Activated T-helper 9 cell treated with anti-CD3 and anti-CD28 coated beads, Interleukin-2, amount 50 U/mL, for 16 hours (primary cell): ENCODE measurements around the gene COL17A1.

Source experiments
- DNase-seq: peaks from one replicate; pipeline ENCODE4 v3.0.0-alpha.2; 2020; ENCODE audit warnings: low read depth

Gene COL17A1

GRCh38 chr10:104032144-104032775, 53.4 kb downstream of the COL17A1 start:
- DNase-seq, result no peak

- no peak for DNase-seq
Measured at GRCh38 chr10:104031631-104032030, 54.0 kb downstream of the COL17A1 start.

- no peak for DNase-seq
Measured at GRCh38 chr10:104029521-104029860, 56.2 kb downstream of the COL17A1 start.

DNA sequence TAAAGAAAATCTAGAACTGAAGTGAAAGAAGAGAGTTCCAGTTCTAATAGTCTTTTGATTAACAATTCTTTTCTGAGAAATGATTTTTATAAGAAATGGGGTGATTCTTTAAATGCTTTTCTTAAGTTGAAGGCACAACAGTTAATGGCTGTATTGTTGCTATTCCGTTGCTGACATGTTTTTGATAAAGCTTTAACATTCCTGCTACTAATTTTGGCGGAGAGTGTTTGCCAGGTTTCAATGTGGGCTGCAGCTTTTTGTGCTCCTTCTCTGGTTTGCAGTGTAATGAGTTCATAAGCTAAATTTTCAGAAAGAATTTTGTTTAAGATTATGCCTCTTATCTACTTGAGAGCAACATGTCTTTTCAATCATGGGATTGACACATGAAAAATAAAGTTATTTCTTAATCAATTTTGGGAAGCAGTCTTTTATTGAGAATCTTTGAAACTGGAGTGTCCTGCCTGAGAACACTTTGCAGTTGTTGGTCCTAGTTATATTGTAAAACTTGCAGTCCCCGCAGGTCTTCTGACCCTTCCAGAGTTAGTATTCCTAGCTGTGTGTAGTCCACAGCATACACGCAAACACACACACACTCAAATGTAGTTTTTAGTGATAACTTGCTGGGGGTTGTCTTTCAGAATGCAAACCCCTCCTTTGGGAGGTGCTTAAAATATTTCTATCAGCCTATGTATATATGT, 56.7 kb downstream of the COL17A1 start:
- DNase-seq, result no peak

DNA sequence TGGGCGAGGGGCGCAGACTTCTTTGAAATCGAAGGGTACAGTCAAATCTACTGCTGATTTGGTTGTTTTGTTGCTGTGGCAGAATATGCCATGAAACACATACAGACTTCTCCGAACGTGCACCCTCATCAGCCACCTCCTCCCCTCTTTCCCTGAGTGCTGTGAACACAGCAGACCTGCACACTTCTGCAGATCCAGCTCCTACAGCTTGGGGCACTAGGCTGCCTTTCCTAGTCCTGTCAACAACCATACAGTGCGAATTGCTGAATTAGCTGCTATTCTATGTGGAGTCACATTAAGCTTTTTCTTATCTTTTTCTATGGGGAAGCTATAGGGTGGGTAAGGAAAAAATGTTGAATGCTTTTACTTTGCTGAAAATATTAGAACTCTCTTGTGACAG, 57.5 kb downstream of the COL17A1 start:
- DNase-seq, result no peak

GRCh38 chr10:104026762-104027161, 58.9 kb downstream of the COL17A1 start:
- DNase-seq, result no peak

GRCh38 chr10:104025524-104025923, 60.2 kb downstream of the COL17A1 start:
- no peak for DNase-seq

DNA sequence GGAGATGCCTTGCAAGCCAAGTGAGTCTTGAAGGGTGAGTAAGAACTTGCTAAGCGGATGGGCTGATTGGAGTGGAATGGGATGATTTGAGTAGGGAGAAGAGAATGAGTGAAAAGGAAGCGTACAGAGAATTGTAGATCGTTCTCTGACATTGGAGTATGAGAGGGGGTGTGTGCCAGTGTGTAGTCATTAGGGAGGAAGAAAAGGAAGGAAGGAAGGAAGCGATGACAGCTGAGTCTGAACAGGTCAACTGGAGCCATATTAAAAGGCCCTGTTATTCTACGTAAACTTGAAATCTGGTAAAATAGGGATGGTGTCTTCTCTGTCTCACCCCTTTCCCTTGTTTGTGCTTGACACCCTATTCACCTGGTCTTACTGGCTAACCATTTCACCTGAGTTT, 63.7 kb downstream of the COL17A1 start:
- DNase-seq, result no peak

- DNase-seq, result no peak
Measured at GRCh38 chr10:104021246-104021645, 64.4 kb downstream of the COL17A1 start.

DNA sequence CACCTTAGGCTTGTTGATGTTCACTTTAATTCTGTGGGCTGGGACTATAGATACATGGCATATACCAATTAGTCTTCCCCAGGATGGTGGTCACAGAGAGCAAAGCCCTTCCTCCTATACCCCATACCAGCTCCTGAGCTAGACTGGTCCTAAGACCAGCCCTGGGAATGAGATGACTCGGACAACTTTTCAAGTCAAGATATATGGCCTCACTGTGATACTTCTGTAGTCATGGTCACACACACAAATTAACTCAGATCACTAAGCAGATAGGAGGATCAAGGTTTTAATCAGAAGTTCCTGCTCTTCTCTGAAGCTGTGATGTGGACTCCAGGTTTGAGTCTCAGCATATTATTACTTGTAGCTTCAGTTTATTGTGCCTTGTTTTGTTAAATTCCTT, 65.7 kb downstream of the COL17A1 start:
- no peak for DNase-seq

DNA sequence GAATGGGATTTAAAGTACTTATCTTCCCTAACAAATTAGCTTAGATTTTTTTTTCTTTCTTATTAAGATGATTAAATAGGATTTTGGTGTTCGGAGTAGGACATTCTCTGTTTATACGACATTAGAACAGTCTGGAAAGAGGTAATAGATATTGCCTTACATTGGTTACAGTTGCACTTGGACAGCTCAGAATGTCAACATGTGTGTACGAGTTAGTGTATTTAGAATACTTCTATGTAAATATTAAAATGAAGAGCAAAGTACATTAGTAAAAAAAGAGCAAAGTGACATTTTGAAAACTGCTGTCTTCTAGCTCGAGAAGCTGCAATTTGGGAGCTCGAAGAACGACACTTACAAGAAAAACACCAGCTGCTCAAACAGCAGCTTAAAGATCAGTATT, 67.2 kb downstream of the COL17A1 start:
- no peak for DNase-seq

GRCh38 chr10:104016661-104017060, 69.0 kb downstream of the COL17A1 start:
- no peak for DNase-seq

DNA sequence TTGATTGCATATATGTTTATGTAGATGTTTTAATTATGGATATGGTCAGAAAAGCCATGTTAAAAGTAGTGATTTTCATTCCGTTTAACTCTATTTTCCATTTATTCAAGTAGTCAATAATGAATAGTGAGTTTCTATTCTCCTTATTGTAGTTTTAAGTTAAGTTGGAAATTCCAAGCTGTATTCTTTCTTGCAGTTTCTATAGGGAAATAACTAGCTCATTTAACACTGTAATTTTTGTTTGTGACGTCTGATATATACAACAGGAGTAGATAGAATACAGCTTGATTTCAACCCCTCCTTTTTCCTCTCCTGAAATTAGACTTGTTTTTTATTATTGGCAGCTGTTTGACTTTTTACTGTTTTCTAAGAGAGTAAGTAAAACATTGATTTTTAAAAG, 71.5 kb downstream of the COL17A1 start:
- DNase-seq, result no peak

DNA sequence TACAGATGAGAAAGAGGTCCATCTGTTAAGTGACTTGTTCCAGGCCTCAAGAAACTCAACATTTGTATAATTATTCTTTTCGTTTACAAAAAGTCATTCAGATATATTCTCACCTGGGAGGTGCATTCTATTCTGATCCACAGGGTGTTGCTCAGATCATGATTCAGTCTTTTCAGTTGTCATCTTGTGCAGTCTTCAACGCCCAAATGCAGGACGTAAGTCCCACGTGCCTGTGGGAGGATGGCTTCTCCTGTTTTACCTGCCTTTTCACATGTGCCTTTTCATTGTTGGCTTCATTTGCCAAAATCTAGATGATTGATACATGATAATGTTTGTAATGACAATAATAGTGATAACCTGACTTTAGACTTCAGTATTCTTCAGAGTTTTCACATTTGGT, 72.2 kb downstream of the COL17A1 start:
- no peak for DNase-seq

GRCh38 chr10:104011904-104012303, 73.8 kb downstream of the COL17A1 start:
- DNase-seq, result no peak

DNA sequence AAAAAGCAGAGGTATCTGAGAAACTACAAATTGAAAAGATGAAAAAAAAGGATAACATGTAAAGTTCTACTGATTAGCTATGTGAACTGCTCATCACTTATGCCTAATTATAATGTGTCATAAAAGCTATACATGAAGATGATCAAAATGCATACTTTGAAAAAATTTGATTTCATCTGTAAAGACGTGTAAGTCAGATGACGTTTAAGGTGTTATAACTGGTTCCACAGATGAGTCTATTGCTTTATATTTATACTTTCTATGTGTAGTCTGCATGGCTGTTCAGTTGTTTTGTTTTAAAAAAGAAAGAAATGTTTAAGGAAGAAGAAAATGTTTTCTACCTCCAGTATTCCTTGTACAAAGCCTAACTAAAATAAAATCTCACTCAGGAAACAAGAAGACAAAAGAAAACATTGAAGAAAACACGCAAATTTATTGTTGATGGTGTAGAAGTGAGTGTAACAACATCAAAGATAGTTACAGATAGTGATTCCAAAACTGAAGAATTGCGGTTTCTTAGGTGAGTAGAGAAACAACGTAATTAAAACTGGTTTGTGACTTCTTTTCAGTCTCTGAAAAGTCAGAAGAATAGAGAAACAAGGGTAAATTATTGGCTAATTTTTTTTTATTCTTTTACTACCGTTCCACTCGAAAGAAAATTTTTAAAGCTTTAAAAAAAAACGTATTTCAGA, 80.4 kb downstream of the COL17A1 start:
- no peak for DNase-seq

DNA sequence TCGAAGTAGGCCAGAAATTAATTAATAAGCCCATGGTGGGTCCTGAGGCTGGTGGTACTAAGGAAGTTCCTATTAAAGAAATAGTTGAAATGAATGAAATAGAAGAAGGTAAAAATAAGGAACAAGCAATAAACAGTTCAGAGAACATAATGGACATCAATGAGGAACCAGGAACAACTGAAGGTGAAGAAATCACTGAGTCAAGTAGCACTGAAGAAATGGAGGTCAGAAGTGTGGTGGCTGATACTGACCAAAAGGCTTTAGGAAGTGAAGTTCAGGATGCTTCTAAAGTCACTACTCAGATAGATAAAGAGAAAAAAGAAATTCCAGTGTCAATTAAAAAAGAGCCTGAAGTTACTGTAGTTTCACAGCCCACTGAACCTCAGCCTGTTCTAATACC, 82.8 kb downstream of the COL17A1 start:
- DNase-seq, result no peak

DNA sequence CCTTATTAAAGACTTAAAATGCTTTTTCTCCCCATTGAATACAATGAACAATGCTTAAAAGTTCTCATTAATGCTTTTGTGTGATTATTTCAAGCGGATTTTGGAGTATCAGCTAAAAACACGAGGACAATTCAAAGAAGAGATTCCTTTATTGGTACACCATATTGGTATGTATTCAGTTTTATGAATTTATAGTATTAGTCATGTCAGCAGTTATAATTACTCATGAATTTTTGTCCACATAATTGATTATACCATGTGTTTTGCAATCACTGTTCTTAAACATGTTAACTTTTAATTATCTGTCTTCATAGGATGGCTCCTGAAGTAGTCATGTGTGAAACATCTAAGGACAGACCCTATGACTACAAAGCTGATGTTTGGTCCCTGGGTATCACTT, 86.9 kb downstream of the COL17A1 start:
- no peak for DNase-seq

GRCh38 chr10:103995134-103995533, 90.5 kb downstream of the COL17A1 start:
- no peak for DNase-seq

DNA sequence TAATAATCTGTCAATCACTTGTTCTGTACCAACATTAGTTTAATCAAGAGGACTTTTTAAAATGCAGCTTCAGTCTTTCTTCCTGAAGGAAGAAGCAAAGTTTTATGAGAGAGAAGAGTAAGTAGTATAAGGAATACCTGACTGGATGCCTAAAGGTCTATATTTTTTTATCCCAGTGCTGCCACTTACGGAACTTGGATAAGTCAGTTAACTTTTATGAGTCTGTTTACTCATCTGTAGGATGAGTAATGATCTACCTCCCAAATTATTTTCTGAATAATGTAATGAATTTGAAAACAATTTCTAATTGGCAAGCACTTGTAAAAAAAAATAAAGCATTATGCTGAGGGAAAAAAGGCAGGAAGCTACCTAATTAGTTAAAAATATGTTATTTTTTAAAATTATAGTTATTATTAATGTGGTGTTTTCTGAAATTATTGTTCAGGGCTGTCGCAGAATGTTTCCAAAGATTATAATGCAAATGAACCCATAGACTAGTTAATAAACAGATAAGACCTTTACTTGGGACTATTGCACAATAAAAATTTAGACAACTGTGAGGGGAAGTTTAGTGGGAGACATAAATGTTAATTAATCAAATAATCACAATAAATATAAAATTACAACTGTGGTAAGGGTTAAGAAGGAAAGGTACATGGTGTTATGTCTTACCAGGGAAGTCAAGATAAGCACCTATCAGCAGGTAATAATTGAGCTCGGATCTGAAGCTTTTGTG, 94.1 kb downstream of the COL17A1 start:
- DNase-seq, result no peak

- DNase-seq, result no peak
Measured at GRCh38 chr10:103990531-103990930, 95.1 kb downstream of the COL17A1 start.

DNA sequence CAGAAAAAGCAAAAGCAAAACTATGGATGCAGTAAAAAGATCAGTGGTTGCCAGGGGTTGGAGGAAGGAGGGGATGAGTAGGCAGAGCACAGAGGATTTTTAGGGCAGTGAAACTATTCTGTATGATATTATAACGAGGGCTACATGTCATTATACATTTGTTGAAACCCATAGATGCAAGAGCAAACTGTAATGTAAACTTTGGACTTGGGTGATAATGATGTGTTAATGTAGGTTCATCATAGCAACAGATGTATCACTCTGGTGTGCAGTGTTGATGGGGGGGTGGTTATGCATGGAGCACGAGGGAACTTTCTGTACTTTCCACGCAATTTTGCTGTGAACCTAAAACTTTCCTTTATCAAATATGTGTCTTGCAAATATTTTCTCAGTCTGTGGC, 95.6 kb downstream of the COL17A1 start:
- no peak for DNase-seq

- DNase-seq, result no peak
Measured at GRCh38 chr10:103986360-103986759, 99.3 kb downstream of the COL17A1 start.
